T1000 (cell line): ENCODE data around the gene MPZL3.

Experiments used
- DNase-seq: peaks from one replicate; lab custom pipeline; 2025; ENCODE audit warnings: mixed read lengths; lab: John Stamatoyannopoulos, UW

Gene MPZL3

GRCh38 chr11:118251858-118252652 lies at the start of gene MPZL3:
TSS of gene MPZL3 (minus strand) at chr11:118252365. CDS start at chr11:118252294, 71 bp downstream.
- DNase-seq: peak; percentile 37

DNA sequence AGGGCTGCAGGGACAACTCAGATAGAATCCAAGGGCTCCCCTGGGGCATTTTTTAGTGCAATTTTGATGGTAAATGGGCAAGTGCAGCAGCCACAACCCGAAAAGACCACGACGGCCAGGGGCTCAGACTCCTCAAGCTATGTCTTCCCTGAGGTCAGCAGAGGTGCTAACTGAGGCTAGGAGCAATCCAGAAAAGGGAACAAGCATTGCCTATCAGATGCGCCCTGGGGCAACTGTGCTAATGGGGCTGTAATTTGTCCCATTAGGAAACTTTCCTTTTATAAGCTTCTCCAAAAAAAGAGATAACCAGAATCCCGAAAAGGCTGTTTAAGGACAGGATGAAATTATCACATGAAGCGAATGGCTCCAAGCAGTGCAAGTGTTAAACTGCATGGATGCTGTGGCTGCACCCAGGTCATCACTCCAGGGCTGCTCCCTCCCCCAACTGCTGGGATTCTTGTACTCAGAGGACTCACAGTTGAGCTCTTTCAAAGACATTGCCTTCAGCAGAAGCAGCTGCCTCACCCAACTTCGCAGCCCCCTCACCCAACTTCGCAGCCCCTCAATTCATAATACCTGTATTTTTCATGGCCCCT lies 49.5 kb upstream of the MPZL3 start:
- DNase-seq: no peak

DNA sequence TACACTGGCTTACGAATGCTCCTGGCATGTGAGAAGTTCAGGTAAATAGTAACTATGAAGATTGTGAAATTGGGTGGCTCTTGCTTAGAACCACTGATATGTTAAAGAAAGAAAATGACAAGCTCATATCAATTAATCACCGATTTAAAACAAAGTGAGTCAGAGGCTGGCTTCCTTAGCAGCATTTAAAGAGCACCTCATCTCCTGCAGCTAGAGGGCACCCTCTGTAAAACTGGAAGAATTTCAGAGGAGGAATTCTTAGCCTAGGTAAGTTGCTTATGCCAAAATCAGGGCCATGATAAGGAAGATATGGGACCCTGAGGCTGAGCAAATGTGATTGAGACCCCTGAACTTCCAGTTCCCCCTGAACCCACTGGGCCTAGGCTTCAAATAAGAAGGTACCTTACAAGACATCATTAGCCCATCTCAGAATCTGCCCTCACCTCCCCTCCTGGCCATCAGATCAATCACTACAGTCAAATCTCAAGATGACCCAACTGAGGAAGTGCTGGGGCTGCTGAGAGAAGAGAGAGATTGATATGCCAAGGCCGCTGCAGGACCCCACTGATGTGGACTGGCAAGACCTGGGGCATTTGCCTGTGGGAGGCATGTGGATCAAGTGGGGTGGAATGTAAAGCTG lies 43.8 kb upstream of the MPZL3 start:
- no peak for DNase-seq

DNA sequence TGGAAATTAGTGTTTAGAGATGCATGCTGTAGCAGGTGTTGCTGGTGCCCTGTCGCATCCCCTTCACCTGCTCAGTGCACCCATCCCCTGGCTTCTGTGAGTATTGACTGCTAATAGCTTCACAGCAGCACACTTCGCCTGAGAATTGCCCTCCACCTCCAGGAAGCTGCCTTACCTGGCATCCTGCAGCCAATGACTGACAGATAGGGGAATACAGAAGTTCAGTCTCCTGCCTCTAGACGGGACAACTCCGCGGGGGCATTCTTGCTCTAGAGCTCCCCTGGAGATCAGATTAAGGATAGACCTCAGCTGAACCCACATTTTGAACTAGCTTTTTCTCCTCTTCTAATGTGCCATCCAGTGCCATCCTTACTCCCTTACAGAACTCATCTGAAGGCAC lies 43.0 kb upstream of the MPZL3 start:
- no peak for DNase-seq

- no peak for DNase-seq
These were observed 41.9 kb upstream of the MPZL3 start for GRCh38 chr11:118294053-118294452.

DNA sequence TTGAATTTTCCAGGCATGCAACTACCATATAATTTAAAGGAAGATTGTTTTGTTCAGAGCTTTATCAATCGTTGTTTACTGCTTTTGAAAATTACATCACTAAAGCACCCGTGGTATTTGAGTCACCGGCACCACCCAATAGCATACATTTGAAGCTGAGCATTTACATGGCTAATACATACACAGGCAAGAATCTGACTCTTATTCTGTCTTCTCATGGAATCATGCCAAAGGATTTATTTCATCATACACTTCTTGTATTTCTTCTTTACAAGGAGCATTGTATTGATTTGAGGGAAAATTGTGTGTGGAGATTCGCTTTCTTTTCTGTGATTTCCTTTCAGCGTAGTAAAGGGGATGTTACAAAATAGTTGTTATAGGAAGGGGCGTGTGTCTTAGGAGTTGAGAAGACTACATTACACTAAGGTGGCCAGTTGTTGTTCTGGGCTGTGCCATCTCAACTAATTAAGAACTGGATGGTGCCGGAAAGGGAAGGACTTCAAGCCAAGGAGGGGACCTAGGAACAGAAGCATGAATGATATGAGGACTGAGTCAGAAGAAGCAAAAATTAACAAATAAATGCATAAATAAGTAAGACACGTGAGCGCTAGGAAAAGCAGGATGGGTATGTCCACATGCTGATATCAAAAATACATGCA lies 39.4 kb upstream of the MPZL3 start:
- DNase-seq: no peak

GRCh38 chr11:118290923-118291322 lies 38.8 kb upstream of the MPZL3 start:
- no peak for DNase-seq

DNA sequence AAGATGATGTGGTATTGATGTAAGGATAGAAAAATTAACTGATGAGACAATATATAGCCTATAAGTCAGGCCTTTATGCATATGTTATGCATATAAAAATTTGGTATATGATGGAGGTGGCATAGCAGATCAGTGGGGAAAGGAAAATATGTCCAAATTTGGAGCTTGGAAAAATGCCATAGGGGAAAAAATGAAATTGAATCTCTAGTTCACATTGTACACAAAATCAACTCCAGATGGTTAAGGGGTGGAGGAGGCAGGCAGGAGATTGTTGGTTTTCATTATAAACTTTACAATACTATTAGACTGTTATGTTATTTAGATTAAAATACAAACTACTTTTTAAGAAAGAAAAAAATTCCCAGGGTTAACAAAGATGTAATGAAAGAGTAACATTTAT lies 37.2 kb upstream of the MPZL3 start:
- DNase-seq: no peak

DNA sequence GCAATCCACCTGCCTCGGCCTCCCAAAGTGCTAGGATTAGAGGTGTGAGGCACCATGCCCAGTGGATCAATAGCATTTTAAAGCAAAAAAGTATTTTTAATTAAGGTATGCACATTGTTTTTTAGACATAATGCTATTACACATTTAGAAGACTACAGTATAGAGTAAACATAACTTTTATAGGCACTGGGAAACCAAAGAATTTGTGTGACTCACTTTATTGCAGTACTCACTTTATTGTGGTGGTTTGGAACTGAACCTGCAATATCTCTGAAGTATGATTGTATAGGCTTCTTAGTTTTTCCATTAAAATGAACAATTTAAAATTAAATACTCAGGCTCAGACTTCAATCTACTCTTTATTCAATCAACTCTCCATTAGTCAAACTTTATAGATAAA lies 34.8 kb upstream of the MPZL3 start:
- DNase-seq: no peak

DNA sequence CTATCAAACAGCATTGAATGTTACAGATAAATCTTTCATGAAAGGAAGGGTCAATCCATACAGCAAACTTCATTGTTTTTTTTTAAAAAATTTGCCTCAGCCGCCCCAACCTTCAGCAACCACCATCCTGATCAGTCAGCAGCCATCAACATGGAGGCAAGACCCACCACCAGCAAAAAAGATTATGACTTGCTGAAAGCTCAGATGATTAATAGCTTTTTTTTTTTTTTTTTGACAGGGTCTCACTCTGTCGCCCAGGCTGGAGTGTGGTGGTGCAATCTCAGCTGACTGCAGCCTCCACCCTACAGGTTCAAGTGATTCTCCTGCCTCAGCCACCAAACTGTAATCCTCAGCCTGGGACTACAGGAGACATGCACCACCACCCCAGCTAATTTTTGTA lies 34.4 kb upstream of the MPZL3 start:
- DNase-seq: no peak

DNA sequence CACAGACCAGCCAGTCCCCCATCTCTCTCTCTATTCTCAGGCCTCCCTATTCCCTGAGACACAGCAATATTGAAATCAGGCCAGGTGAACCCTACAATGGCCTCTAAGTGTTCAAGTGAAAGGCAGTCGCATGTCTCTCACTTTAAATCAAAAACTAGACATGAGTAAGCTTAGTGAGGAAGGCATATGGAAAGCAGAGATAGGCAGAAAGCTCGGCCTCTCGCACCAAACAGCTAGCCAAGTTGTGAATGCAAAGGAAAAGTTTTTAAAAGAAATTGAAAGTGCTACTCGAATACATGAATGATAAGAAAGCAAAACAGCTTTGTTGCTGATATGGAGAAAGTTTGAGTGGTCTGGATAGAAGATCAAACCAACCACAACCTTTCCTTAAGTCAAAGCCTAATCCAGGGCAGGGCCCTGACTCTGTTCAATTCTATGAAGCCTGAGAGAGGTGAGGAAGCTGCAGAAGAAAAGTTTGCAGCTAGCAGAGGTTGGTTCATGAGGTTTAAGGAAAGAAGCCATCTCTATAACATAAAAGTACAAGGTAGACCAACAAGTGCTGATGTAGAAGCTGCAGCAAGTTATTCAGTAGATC lies 31.7 kb upstream of the MPZL3 start:
- no peak for DNase-seq

DNA sequence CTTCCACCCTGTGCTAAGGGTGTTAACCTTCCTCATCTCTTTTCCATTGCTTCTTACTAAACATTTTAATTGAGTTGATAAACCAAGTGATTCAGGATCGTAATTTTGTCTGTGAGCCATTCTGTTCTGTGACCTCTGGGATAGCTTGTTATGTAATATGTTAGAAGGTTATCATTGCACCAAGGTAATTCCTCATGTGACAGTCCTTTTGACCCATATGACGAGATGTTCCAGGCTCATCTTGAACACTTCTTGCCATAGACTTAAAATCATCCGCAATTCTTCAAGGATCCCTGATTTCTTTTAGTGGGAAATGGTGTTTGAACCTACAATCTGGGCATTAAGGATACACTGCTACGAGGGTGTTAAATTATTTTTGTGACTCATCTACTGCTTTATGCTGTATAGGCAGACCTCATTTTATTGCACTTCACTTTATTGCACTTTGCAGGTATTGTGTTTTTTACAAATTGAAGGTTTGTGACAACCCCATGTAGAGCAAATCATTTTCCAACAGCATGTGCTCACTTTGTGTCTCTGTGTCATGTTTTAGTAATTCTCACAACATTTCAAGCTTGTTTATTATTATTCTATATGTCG lies 31.0 kb upstream of the MPZL3 start:
- no peak for DNase-seq

DNA sequence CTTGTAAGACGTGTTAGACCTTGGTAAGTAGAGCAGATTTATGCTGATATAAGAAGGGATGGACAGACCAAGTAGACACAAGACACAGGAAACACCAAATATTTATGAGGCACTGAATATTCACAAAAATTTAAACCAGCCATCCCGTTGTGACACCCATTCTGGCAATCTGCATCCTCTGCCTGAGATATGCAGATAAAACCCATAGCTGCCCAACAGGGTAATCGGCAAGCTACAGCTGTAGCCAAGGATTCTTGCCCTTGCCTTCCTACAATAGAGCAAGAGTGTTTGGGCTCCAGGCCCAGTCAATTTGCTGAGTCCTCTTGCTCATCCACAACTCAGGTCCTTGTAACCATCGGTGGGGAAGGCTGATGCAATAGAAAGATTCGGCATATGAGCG lies 30.4 kb upstream of the MPZL3 start:
- DNase-seq: no peak

DNA sequence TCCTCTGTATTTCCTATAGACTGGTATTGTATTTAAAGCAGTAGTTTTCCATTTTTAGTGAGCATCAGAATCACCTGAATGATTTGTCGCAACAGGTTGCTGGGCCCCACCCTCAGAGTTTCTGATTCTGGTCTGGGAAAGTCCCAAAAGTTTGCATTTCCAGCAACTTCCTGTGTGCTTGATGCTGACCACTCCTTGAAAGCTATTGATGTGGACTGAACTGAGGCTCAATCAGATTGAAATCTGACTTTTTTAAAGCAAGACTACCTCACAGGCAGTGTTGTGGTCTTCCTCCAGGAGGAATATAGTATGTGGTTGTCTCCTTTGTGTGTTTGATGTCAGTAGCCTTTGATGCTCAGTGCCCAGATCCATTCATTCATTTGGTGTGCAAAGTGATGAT lies 29.1 kb upstream of the MPZL3 start:
- DNase-seq: no peak

- no peak for DNase-seq
These were observed 25.1 kb upstream of the MPZL3 start for GRCh38 chr11:118277312-118277711.

GRCh38 chr11:118276422-118276821 lies 24.3 kb upstream of the MPZL3 start:
- DNase-seq: no peak

DNA sequence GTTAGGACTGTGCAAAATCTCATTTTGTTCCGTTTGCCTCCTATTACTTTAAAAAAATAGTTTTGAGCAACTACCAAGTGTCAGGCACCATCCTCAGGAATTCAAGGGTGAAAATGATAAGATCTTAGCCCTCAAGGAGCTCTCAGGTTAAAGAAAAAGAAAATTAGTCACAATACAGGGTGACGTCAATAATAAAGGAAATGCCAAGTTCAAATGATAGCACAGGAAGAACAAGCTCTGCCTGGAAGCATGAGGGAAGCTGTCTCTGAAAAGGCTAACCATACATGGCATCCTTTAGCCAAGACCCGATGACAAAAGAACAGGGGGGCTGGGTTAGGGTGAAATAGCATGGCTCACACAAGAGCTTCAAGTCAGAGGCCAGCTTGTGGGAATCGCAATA lies 23.0 kb upstream of the MPZL3 start:
- no peak for DNase-seq

- DNase-seq: no peak
These were observed 22.0 kb upstream of the MPZL3 start for GRCh38 chr11:118274186-118274585.

GRCh38 chr11:118272001-118272400 lies 19.8 kb upstream of the MPZL3 start:
- no peak for DNase-seq

DNA sequence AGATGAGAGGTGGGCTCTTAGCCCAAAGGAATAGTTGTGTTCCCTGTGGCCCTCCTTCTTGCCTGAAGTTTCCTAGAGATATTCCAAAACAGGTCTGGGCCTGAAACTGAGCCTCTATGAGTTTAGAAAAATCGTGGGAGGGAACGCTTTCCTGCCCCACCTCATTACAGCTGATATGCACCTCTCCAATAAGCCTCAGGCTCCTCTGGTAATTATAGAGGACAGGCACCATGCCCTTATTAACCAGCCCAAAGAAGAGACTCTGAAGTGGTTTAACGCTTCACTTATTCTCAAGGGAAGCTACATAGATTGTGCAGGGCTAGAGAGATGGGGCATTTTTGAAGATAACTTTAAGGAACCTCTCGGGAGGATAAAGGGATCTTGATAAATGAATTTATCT lies 15.3 kb upstream of the MPZL3 start:
- no peak for DNase-seq

DNA sequence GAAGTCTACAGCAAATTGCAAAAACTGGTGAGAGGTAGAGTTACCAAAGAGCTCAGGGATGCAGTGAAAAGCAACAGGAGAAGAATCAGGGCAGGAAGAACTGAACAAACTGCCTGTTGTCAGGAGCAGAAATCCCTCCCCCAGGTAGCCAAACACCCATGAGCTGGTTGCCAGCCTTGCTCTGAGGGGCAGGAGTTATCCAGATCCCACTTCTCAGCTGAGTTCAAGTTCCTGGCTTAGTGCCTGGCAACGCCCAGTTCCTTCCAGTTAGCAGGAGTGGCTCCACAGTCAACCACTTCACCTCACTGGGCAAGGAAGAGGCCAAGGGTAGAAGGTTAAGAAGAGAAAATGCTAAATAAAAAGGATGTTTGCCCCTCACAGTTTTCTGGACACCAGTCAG lies 13.8 kb upstream of the MPZL3 start:
- no peak for DNase-seq
